ENCODE results near the gene C1S.

C1S gene

GRCh38 chr12:7096979-7097378, 36.5 kb downstream of the C1S start:
- TF ChIP-seq CTCF (conservative IDR thresholded peaks at IDR 0.05; ENCODE audit: control insufficient read depth, insufficient read depth, low read depth, low read length) = no peak
- DNase-seq (ENCODE audit: low read depth) = no peak
- no peak overlapping the region for H3K4me3 ChIP-seq (ENCODE audit: control insufficient read depth, low read depth, low read length)

- no peak for DNase-seq (ENCODE audit: low read depth)
- TF ChIP-seq CTCF (conservative IDR thresholded peaks at IDR 0.05; ENCODE audit: control insufficient read depth, insufficient read depth, low read depth, low read length) = no peak
- no peak overlapping the region for H3K4me3 ChIP-seq (ENCODE audit: control insufficient read depth, low read depth, low read length)
Observed at GRCh38 chr12:7099290-7099996, 38.9 kb downstream of the C1S start.

GRCh38 chr12:7100239-7100638, 39.7 kb downstream of the C1S start:
- TF ChIP-seq CTCF (conservative IDR thresholded peaks at IDR 0.05; ENCODE audit: control insufficient read depth, insufficient read depth, low read depth, low read length) = no peak
- no peak overlapping the region for H3K4me3 ChIP-seq (ENCODE audit: control insufficient read depth, low read depth, low read length)
- DNase-seq (ENCODE audit: low read depth) = no peak

GRCh38 chr12:7101047-7101693, 40.7 kb downstream of the C1S start:
- no peak for TF ChIP-seq CTCF (conservative IDR thresholded peaks at IDR 0.05; ENCODE audit: control insufficient read depth, insufficient read depth, low read depth, low read length)
- H3K4me3 ChIP-seq (ENCODE audit: control insufficient read depth, low read depth, low read length) = no peak overlapping the region
- DNase-seq (ENCODE audit: low read depth) = no peak

- no peak overlapping the region for H3K4me3 ChIP-seq (ENCODE audit: control insufficient read depth, low read depth, low read length)
- TF ChIP-seq CTCF (conservative IDR thresholded peaks at IDR 0.05; ENCODE audit: control insufficient read depth, insufficient read depth, low read depth, low read length) = no peak
- DNase-seq (ENCODE audit: low read depth) = peak; percentile 77
Observed at GRCh38 chr12:7101694-7102131, 41.2 kb downstream of the C1S start.

- TF ChIP-seq CTCF (conservative IDR thresholded peaks at IDR 0.05; ENCODE audit: control insufficient read depth, insufficient read depth, low read depth, low read length) = no peak
- no peak for DNase-seq (ENCODE audit: low read depth)
- H3K4me3 ChIP-seq (ENCODE audit: control insufficient read depth, low read depth, low read length) = no peak overlapping the region
Observed at GRCh38 chr12:7102582-7102981, 42.1 kb downstream of the C1S start.

Data from fibroblast of mammary gland (primary cell).